Hematopoietic multipotent progenitor cell (in vitro differentiated cells): Measurements from ENCODE around the gene APEX1. TPM values are rescaled to one million over a fixed set of nuclear protein-coding genes. Genes with fewer than 3 reads are reported as not detected.
"Not testable (repeated sequence)": the region's sequence is repeated elsewhere in the genome, so short reads cannot be mapped to it uniquely, and the experiment has no call there.

Source experiments
- DNase-seq, 3 donors: peaks; one replicate each; pipeline ENCODE4 v3.0.0-alpha.2; 2011 to 2015; ENCODE audit warnings: low read depth in 2 of 3, low spot score in 2 of 3
- small RNA-seq: library from RNA; depleted of rRNA; stranded (forward); fragments of <200 nt; gene quantifications from one replicate; pipeline ENCODE3, GENCODE V24; 2012
- total RNA-seq: library from RNA; depleted of rRNA; stranded (reverse); fragments of >200 nt; gene quantifications from one replicate; pipeline ENCODE4 v1.2.3, GENCODE V29; 2012

The APEX1 gene
- total RNA-seq, 1 donor: 253 TPM

GRCh38 chr14:20506276-20506675, 51.2 kb downstream of the APEX1 start:
- DNase-seq: not testable (repeated sequence)

GRCh38 chr14:20506752-20507151, 51.7 kb downstream of the APEX1 start:
- not testable (repeated sequence) for DNase-seq

Small RNA genes within 50 kb of the gene (small RNA-seq; reads per million reads assigned to genes)
- 0.41 reads per million for gene RNA5SP382

Other genes starting within 250 kb of the APEX1 start
- gene OR11H6, start 231.5 kb upstream of the APEX1 start, total RNA-seq: under 0.01 TPM
- gene OR11H7, start 226.2 kb upstream of the APEX1 start, total RNA-seq: not detected
- under 0.01 TPM for gene OR11H4, start 215.9 kb upstream of the APEX1 start, total RNA-seq
- gene TTC5, start 149.3 kb upstream of the APEX1 start, total RNA-seq: 24.0 TPM
- 81.6 TPM for gene CCNB1IP1, start 121.9 kb upstream of the APEX1 start, total RNA-seq
- 8.3 TPM for gene PARP2, start 111.6 kb upstream of the APEX1 start, total RNA-seq
- gene TEP1, start 41.7 kb upstream of the APEX1 start, total RNA-seq: 27.5 TPM
- gene KLHL33, start 19.1 kb upstream of the APEX1 start, total RNA-seq: 0.27 TPM
- gene OSGEP, start 414 bp upstream of the APEX1 start, total RNA-seq: 130 TPM
- gene PIP4P1, start 6.2 kb downstream of the APEX1 start, total RNA-seq: 36.1 TPM
- 86.4 TPM for gene PNP, start 14.2 kb downstream of the APEX1 start, total RNA-seq
- not detected for gene RNASE10, start 50.3 kb downstream of the APEX1 start, total RNA-seq
- not detected for gene RNASE9, start 105.8 kb downstream of the APEX1 start, total RNA-seq
- not detected for gene RNASE11, start 132.8 kb downstream of the APEX1 start, total RNA-seq
- gene RNASE12, start 136.2 kb downstream of the APEX1 start, total RNA-seq: not detected
- gene OR6S1, start 186.5 kb downstream of the APEX1 start, total RNA-seq: not detected
- 8.9 TPM for gene RNASE4, start 229.3 kb downstream of the APEX1 start, total RNA-seq
- 2.7 TPM for gene ANG, start 233.5 kb downstream of the APEX1 start, total RNA-seq